OCI-LY1 (cell line): ENCODE data around the gene GLDN.

ENCODE experiments used
- H2AFZ ChIP-seq: fragments of 200-600 bp; sonication (generic), shearing (Covaris generic); 2 replicates; pipeline ENCODE4 v1.6.0; 2014; ENCODE audit warnings: antibody characterized with exemption, mild to moderate bottlenecking, low read length
- H3F3A ChIP-seq: fragments of 200-600 bp; sonication (generic), shearing (Covaris generic); 2 replicates; pipeline ENCODE4 v1.6.0; 2014; ENCODE audit warnings: mild to moderate bottlenecking, antibody characterized with exemption, low read length, moderate library complexity; ENCODE audit not compliant: insufficient read depth
- H3K27ac ChIP-seq: fragments of 200-600 bp; sonication (generic); 2 replicates; pipeline ENCODE4 v1.5.1; 2014; ENCODE audit warnings: low read length, mixed run types, mild to moderate bottlenecking, low read depth; ENCODE audit not compliant: poor library complexity, severe bottlenecking
- H3K27me3 ChIP-seq: fragments of 200-600 bp; sonication (generic); 2 replicates; pipeline ENCODE4 v1.6.0; 2014; ENCODE audit warnings: antibody characterized with exemption, mild to moderate bottlenecking, low read length, moderate library complexity; ENCODE audit not compliant: insufficient read depth
- H3K36me3 ChIP-seq: fragments of 200-600 bp; sonication (generic); 2 replicates; pipeline ENCODE4 v1.6.1; 2014; ENCODE audit warnings: mild to moderate bottlenecking, antibody characterized with exemption, low read length, moderate library complexity, mixed read lengths; ENCODE audit not compliant: insufficient read depth
- H3K4me1 ChIP-seq: fragments of 200-600 bp; sonication (generic); 2 replicates; pipeline ENCODE4 v1.5.1; 2014; ENCODE audit warnings: mild to moderate bottlenecking, low read length, moderate library complexity; ENCODE audit not compliant: insufficient read depth, severe bottlenecking
- H3K4me2 ChIP-seq: fragments of 200-600 bp; sonication (generic), shearing (Covaris generic); 2 replicates; pipeline ENCODE4 v1.6.1; 2014; ENCODE audit warnings: low read length
- H3K4me3 ChIP-seq: fragments of 200-600 bp; sonication (generic); 2 replicates; pipeline ENCODE4 v1.5.1; 2014; ENCODE audit warnings: low read length, low read depth, mild to moderate bottlenecking, mixed read lengths; ENCODE audit not compliant: poor library complexity, severe bottlenecking
- H3K79me2 ChIP-seq: fragments of 200-600 bp; shearing (Covaris generic); 2 replicates; pipeline ENCODE4 v1.6.1; 2016; ENCODE audit warnings: mixed run types, low read length, mixed read lengths; ENCODE audit not compliant: insufficient read depth
- H3K9ac ChIP-seq: fragments of 200-600 bp; sonication (generic), shearing (Covaris generic); 2 replicates; pipeline ENCODE4 v1.6.1; 2014; ENCODE audit warnings: mild to moderate bottlenecking, low read length, mixed read lengths
- H3K9me2 ChIP-seq: fragments of 200-600 bp; sonication (generic), shearing (Covaris generic); 2 replicates; pipeline ENCODE4 v1.6.1; 2014; ENCODE audit warnings: low read depth, mild to moderate bottlenecking, low read length, mixed read lengths
- H3K9me3 ChIP-seq: fragments of 200-600 bp; shearing (Covaris generic); 2 replicates; pipeline ENCODE4 v1.6.1; 2014; ENCODE audit warnings: low read length, mixed read lengths
- H4K20me1 ChIP-seq: fragments of 200-600 bp; sonication (generic), shearing (Covaris generic); 2 replicates; pipeline ENCODE4 v1.6.0; 2016; ENCODE audit warnings: mild to moderate bottlenecking, low read length; ENCODE audit not compliant: insufficient read depth
- EZH2 ChIP-seq: fragments of 200-600 bp; sonication (generic), shearing (Covaris generic); IDR thresholded peaks from 2 replicates; pipeline ENCODE4 v1.8.0; 2017; ENCODE audit warnings: borderline replicate concordance, mixed run types, mild to moderate bottlenecking, antibody characterized with exemption, low read length, moderate library complexity, mixed read lengths
- TF ChIP-seq, protein P1 (sequence below): fragments of 200-600 bp; sonication (generic), shearing (Covaris generic); IDR thresholded peaks from 2 replicates; pipeline ENCODE4 v1.5.1; 2017; ENCODE audit warnings: mild to moderate bottlenecking, antibody characterized with exemption, low read length, moderate library complexity, mixed read lengths

GLDN gene

DNA sequence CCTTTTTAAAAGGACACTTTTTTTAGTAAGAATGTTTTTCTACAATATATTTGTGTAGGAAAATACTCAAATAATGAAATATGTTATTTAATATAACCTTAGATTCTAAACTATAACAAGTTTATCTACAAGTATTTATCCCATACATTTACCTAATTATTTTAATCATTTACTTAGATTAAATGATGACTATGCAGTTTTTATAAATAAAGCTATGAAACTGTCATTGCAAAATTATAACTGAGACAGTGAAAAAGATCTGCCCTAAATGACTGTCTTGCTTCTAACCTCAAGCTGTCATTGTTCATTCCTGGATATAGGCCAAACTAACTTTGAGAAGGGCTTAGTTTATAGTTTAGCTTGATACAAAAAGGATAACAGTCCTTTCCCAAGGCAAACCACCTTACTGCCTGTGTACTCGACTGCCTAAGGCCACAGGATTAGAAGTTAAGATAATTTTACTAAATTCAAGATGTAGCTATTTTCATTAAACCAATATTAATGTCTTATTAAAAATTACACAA, 84.1 kb downstream of the GLDN start:
- Histone ChIP-seq H3F3A (no peaks in the 10 kb centered on the region), H3K4me2 (no peak overlapping the region), H4K20me1 (no peaks in the 10 kb centered on the region), H2AFZ (no peak overlapping the region), H3K27ac (no peak overlapping the region), H3K36me3 (no peaks in the 10 kb centered on the region), H3K4me3 (no peak overlapping the region), H3K9ac (no peak overlapping the region), H3K4me1 (no peaks in the 10 kb centered on the region), H3K27me3 (no peaks in the 10 kb centered on the region), H3K79me2 (no peaks in the 10 kb centered on the region), H3K9me2 (no peaks in the 10 kb centered on the region), H3K9me3 (no peaks in the 10 kb centered on the region)
- TF ChIP-seq, protein P1, sequence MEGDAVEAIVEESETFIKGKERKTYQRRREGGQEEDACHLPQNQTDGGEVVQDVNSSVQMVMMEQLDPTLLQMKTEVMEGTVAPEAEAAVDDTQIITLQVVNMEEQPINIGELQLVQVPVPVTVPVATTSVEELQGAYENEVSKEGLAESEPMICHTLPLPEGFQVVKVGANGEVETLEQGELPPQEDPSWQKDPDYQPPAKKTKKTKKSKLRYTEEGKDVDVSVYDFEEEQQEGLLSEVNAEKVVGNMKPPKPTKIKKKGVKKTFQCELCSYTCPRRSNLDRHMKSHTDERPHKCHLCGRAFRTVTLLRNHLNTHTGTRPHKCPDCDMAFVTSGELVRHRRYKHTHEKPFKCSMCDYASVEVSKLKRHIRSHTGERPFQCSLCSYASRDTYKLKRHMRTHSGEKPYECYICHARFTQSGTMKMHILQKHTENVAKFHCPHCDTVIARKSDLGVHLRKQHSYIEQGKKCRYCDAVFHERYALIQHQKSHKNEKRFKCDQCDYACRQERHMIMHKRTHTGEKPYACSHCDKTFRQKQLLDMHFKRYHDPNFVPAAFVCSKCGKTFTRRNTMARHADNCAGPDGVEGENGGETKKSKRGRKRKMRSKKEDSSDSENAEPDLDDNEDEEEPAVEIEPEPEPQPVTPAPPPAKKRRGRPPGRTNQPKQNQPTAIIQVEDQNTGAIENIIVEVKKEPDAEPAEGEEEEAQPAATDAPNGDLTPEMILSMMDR = no peak
- no peak for TF ChIP-seq EZH2

DNA sequence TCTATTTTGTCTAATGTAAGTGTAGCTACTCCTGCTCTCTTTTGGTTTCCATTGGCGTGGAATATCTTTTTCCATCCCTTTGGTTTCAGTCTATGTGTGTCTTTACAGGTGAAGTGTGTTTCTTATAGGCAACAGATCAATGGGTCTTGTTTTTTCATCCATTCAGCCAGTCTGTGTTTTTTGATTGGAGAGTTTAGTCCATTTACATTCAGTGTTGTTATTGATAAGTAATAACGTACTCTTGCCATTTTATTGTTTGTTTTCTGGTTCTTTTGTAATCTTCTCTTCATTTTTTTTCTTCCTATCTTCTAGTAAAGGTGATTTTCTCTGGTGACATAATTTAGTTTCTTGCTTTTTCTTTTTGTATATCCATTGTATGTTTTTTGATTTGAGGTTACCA, 97.1 kb downstream of the GLDN start:
- H3K27me3 ChIP-seq = no peaks in the 10 kb centered on the region
- no peaks in the 10 kb centered on the region for H3F3A ChIP-seq

DNA sequence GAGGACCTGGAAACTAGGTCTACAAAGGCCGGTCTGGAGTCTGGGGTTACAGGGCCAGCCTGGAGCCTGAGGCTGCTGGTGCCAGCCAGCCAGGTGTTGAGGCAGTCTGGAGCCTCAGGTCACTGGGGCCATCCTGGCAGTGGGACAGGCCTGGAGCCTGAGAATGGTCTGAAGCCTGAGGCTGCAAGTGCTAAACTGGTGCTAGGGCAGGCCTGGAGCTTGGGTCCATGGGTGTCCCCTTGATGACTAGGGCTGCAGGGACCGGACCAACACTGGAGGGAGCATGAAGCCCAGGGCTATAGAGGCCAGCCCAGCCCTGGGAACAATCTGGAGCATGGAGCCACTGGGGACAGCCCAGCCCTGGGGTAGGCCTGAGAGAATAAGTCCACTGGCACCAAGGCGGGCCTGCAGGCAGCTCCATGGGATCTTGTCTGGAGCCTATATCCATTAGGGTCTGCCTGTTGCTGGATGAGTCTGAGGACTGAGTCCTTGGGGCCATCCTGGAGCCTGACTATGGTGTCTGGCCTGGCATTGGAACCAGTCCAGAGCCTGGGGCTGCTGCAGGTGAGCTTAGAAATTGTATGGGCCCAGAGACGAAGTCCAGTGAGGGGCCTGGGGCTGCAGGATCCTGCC, 101.9 kb downstream of the GLDN start:
- Histone ChIP-seq H3K4me2 (no peak overlapping the region), H3K9me2 (no peaks in the 10 kb centered on the region), H3K27ac (no peak overlapping the region), H3K27me3 (no peaks in the 10 kb centered on the region), H3K9ac (no peak overlapping the region), H3F3A (no peaks in the 10 kb centered on the region), H4K20me1 (no peaks in the 10 kb centered on the region), H3K79me2 (no peaks in the 10 kb centered on the region), H3K4me1 (no peaks in the 10 kb centered on the region), H3K4me3 (no peak overlapping the region), H2AFZ (no peak overlapping the region), H3K36me3 (no peaks in the 10 kb centered on the region), H3K9me3 (no peaks in the 10 kb centered on the region)
- no peak for TF ChIP-seq EZH2
- TF ChIP-seq, protein P1 = no peak

More for the DNA sequence above, 97.1 kb downstream of the GLDN start:
- no peaks in the 10 kb centered on the region for H3K36me3 ChIP-seq
- H3K27ac ChIP-seq = no peak overlapping the region
- TF ChIP-seq, protein P1 = no peak
- no peak for TF ChIP-seq EZH2
- no peaks in the 10 kb centered on the region for H3K4me1 ChIP-seq
- no peaks in the 10 kb centered on the region for H3K79me2 ChIP-seq
- H3K9me3 ChIP-seq = no peaks in the 10 kb centered on the region
- H3K4me3 ChIP-seq = no peak overlapping the region
- H2AFZ ChIP-seq = no peak overlapping the region
- H3K4me2 ChIP-seq = no peak overlapping the region
- H3K9ac ChIP-seq = no peak overlapping the region
- no peaks in the 10 kb centered on the region for H3K9me2 ChIP-seq
- no peaks in the 10 kb centered on the region for H4K20me1 ChIP-seq
